ENCODE results near the gene IMPACT. TPM values are rescaled to one million over a fixed set of nuclear protein-coding genes. Genes with fewer than 3 reads are reported as not detected.

The IMPACT gene
- total and polyA plus RNA-seq, 2 experiments from 2014 or later = 15.3 to 27.6 TPM

DNA sequence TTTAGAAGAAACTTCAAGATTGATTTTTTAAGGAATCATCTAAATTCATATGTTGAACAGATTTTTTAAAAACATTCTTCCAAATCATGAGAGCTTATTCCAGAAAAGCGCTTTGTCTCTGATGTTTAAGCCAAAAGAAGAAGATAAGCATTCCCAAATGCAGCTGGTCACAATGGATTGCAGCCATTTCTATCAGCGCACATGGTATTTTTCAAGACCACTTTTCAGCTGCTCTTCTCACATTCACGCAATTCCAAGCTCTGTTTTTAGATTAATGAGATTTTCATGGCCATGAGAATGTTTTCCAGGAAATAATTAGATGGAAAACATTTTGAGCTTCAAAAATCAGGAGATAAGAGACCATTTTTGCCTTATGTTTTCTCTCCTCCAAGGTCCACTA, 37.5 kb upstream of the IMPACT start:
- Histone ChIP-seq H3K36me3 (no peaks in the 10 kb centered on the region), H3K27me3 (no peaks in the 10 kb centered on the region), H3K27ac (no peak overlapping the region), H3K9me3 (ENCODE audit: low read depth) (no peaks in the 10 kb centered on the region), H3K4me3 (no peak overlapping the region), H3K4me1 (ENCODE audit: low read depth) (no peaks in the 10 kb centered on the region)
- TF ChIP-seq CTCF (IDR thresholded peaks at IDR 0.05; ENCODE audit: low read depth, low read length) = no peak
- peak in 1 of 2 donors; percentile 63 for DNase-seq (ENCODE audit: low read depth in 1 of 2, low spot score in 1 of 2)

- H3K4me1 ChIP-seq (ENCODE audit: low read depth) = no peaks in the 10 kb centered on the region
- TF ChIP-seq CTCF (IDR thresholded peaks at IDR 0.05; ENCODE audit: low read depth, low read length) = no peak
- no peak overlapping the region for H3K4me3 ChIP-seq
- no peak for DNase-seq (ENCODE audit: low read depth in 1 of 2, low spot score in 1 of 2)
- H3K36me3 ChIP-seq = no peaks in the 10 kb centered on the region
- H3K9me3 ChIP-seq (ENCODE audit: low read depth) = no peaks in the 10 kb centered on the region
- no peak overlapping the region for H3K27ac ChIP-seq
- H3K27me3 ChIP-seq = no peaks in the 10 kb centered on the region
Measured at GRCh38 chr18:24395049-24395795, 31.2 kb upstream of the IMPACT start.

DNA sequence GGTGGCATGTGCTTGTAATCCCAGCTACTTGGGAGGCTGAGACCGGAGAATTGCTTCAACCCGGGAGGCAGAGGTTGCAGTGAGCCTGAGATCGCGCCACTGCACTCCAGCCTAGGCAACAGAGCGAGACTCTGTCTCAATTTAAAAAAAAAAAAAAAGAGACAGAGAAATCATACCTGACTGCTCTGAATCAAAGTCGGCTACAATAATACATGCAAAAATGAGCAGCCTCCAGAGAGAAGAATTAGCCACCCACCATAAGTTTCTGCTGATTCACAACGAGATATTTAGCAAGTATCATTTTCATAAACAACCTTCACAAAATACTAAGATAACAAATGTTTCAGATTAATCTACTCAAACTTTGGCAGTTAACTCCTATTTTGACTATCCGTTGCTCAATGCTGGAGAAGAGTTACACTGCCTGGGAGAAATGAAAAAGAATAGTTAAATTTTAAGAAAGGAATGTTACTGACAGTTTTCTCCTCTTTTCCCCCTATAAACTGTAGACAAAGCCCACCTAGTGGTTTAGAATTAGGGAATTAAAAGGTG, 30.3 kb upstream of the IMPACT start:
- Histone ChIP-seq H3K9me3 (ENCODE audit: low read depth) (no peaks in the 10 kb centered on the region), H3K36me3 (no peaks in the 10 kb centered on the region), H3K27ac (no peak overlapping the region), H3K27me3 (no peaks in the 10 kb centered on the region), H3K4me1 (ENCODE audit: low read depth) (no peaks in the 10 kb centered on the region), H3K4me3 (no peak overlapping the region)
- no peak for DNase-seq (ENCODE audit: low read depth in 1 of 2, low spot score in 1 of 2)
- no peak for TF ChIP-seq CTCF (IDR thresholded peaks at IDR 0.05; ENCODE audit: low read depth, low read length)

- DNase-seq (ENCODE audit: low read depth in 1 of 2, low spot score in 1 of 2) = peak; percentile 56 to 79
- no peak for TF ChIP-seq CTCF (IDR thresholded peaks at IDR 0.05; ENCODE audit: low read depth, low read length)
- no peaks in the 10 kb centered on the region for H3K9me3 ChIP-seq (ENCODE audit: low read depth)
- H3K4me1 ChIP-seq (ENCODE audit: low read depth) = no peaks in the 10 kb centered on the region
- H3K4me3 ChIP-seq = peak overlapping the region; percentile 48
- no peaks in the 10 kb centered on the region for H3K36me3 ChIP-seq
- peak overlapping the region; percentile 8 for H3K27ac ChIP-seq
- H3K27me3 ChIP-seq = no peaks in the 10 kb centered on the region
Measured at GRCh38 chr18:24397131-24397693, 29.3 kb upstream of the IMPACT start.

DNA sequence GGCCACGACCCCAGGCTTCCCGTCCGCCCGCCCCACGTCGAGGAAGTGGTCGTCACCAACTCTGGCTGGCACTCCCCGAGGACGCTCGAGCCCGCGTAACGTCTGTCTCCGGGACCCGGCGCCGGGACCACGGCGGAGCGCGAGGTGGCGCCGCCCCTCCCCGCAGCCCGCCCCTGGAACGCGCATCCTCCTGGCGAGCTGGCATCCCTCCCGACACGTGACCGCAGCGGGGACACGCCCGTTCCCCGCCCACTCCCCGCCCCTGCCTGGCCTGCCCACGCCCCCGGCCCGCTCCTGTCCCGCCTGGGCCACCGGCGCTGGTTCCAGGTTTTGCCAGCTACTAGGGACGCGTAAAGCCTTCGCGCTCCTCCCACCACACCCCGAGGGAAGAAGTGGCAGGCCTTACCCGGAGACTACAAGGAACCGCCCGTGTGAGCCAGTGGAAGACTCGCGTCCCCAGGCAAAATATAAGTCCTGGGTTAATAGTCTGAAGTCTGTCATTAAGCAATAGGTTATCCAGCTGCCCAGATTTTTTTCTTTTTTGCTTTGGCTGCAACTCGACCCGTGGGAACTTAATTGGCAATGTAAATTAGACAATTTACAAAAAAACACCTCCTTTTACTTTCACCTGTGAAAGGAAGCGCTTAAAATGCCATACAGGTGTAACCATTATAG, 28.6 kb upstream of the IMPACT start, which contains the start of gene OSBPL1A:
TSS of gene OSBPL1A (minus strand) at position 131 of the 675 bp plus-strand sequence. CDS start 20,291 bp downstream, outside the sequence.
- DNase-seq (ENCODE audit: low read depth in 1 of 2, low spot score in 1 of 2) = peak; percentile 96 to 98
- Histone ChIP-seq H3K36me3 (no peaks in the 10 kb centered on the region), H3K4me1 (ENCODE audit: low read depth) (no peaks in the 10 kb centered on the region), H3K27me3 (no peaks in the 10 kb centered on the region), H3K9me3 (ENCODE audit: low read depth) (no peaks in the 10 kb centered on the region), H3K27ac (peak within 1 kb of the TSS; percentile 8), H3K4me3 (peak within 1 kb of the TSS; percentile 48)
- no peak for TF ChIP-seq CTCF (IDR thresholded peaks at IDR 0.05; ENCODE audit: low read depth, low read length)
